ENCODE data around the gene PCCA. TPM values are rescaled to one million over a fixed set of nuclear protein-coding genes. Genes with fewer than 3 reads are reported as not detected.
A peak's percentile ranks its signal among the peaks of the same experiment; 100 is the strongest.
"Not testable (repeated sequence)": the region's sequence is repeated elsewhere in the genome, so short reads cannot be mapped to it uniquely, and the experiment has no call there.

The PCCA gene
- total and polyA plus RNA-seq, 3 experiments from 2014 or later: 6.1 to 9.5 (median 6.2) TPM

GRCh38 chr13:100364591-100364990 is 275.7 kb downstream of the PCCA start:
- H3K27me3 ChIP-seq (ENCODE audit: insufficient read depth, low read length, poor library complexity, severe bottlenecking): no peaks in the 10 kb centered on the region
- H3K9me3 ChIP-seq (ENCODE audit: low read length): no peaks in the 10 kb centered on the region
- H3K4me1 ChIP-seq (ENCODE audit: insufficient read depth, low read length): no peaks in the 10 kb centered on the region
- POLR2A ChIA-PET: no interaction called here
- H3K36me3 Mint-ChIP-seq: peaks cover 9 to 12% (median 10%) of the 10 kb centered on the region in 3 donors
- CTCF ChIA-PET: no interaction called here
- peak overlapping the region in 1 of 8 donors; percentile 21 for H3K27ac Mint-ChIP-seq
- no peaks in the 10 kb centered on the region for H3K9me3 Mint-ChIP-seq
- H3K27me3 Mint-ChIP-seq: no peaks in the 10 kb centered on the region
- no peak for DNase-seq
- no peak overlapping the region for H3K4me3 ChIP-seq (ENCODE audit: low read length)
- no peaks in the 10 kb centered on the region for H3K36me3 ChIP-seq (ENCODE audit: insufficient read depth, low read length)
- no peak overlapping the region for H3K27ac ChIP-seq (ENCODE audit: low read depth, low read length)
- no peak overlapping the region for H3K4me3 Mint-ChIP-seq
- H3K4me1 Mint-ChIP-seq: no peaks in the 10 kb centered on the region

GRCh38 chr13:100365680-100366079 is 276.8 kb downstream of the PCCA start:
- ChIA-PET CTCF (no interaction called here), POLR2A (no interaction called here)
- no peaks in the 10 kb centered on the region for H3K27me3 ChIP-seq (ENCODE audit: insufficient read depth, low read length, poor library complexity, severe bottlenecking)
- no peaks in the 10 kb centered on the region for H3K36me3 ChIP-seq (ENCODE audit: insufficient read depth, low read length)
- no peak overlapping the region for H3K4me3 ChIP-seq (ENCODE audit: low read length)
- H3K27me3 Mint-ChIP-seq: no peaks in the 10 kb centered on the region
- H3K4me1 Mint-ChIP-seq: no peaks in the 10 kb centered on the region
- no peaks in the 10 kb centered on the region for H3K4me1 ChIP-seq (ENCODE audit: insufficient read depth, low read length)
- no peaks in the 10 kb centered on the region for H3K9me3 ChIP-seq (ENCODE audit: low read length)
- H3K36me3 Mint-ChIP-seq: peaks cover 11 to 16% (median 14%) of the 10 kb centered on the region in 3 donors
- no peak for DNase-seq
- H3K4me3 Mint-ChIP-seq: no peak overlapping the region
- no peaks in the 10 kb centered on the region for H3K9me3 Mint-ChIP-seq
- peak overlapping the region in 2 of 8 donors; percentile 2 to 29 for H3K27ac Mint-ChIP-seq
- no peak overlapping the region for H3K27ac ChIP-seq (ENCODE audit: low read depth, low read length)

GRCh38 chr13:100378533-100378932 is 289.6 kb downstream of the PCCA start:
- Mint-ChIP-seq H3K27ac (no peak overlapping the region), H3K4me1 (no peaks in the 10 kb centered on the region), H3K36me3 (peaks cover 20 to 67% (median 30%) of the 10 kb centered on the region in 3 donors), H3K4me3 (no peak overlapping the region), H3K9me3 (peaks cover 24 to 45% (median 41%) of the 10 kb centered on the region in 5 donors), H3K27me3 (no peaks in the 10 kb centered on the region)
- Histone ChIP-seq H3K4me1 (ENCODE audit: insufficient read depth, low read length) (no peaks in the 10 kb centered on the region), H3K27ac (ENCODE audit: low read depth, low read length) (no peak overlapping the region), H3K36me3 (ENCODE audit: insufficient read depth, low read length) (no peaks in the 10 kb centered on the region), H3K9me3 (ENCODE audit: low read length) (no peaks in the 10 kb centered on the region), H3K4me3 (ENCODE audit: low read length) (no peak overlapping the region), H3K27me3 (ENCODE audit: insufficient read depth, low read length, poor library complexity, severe bottlenecking) (no peaks in the 10 kb centered on the region)
- ChIA-PET CTCF (no interaction called here), POLR2A (no interaction called here)
- no peak for DNase-seq

- H3K36me3 Mint-ChIP-seq: peaks cover 11 to 51% (median 18%) of the 10 kb centered on the region in 3 donors
- H3K9me3 Mint-ChIP-seq: peaks cover 8 to 26% (median 23%) of the 10 kb centered on the region in 5 donors
- no peaks in the 10 kb centered on the region for H3K4me1 Mint-ChIP-seq
- Histone ChIP-seq H3K36me3 (ENCODE audit: insufficient read depth, low read length) (no peaks in the 10 kb centered on the region), H3K27ac (ENCODE audit: low read depth, low read length) (no peak overlapping the region), H3K4me3 (ENCODE audit: low read length) (no peak overlapping the region), H3K4me1 (ENCODE audit: insufficient read depth, low read length) (no peaks in the 10 kb centered on the region), H3K27me3 (ENCODE audit: insufficient read depth, low read length, poor library complexity, severe bottlenecking) (no peaks in the 10 kb centered on the region), H3K9me3 (ENCODE audit: low read length) (no peaks in the 10 kb centered on the region)
- no peaks in the 10 kb centered on the region for H3K27me3 Mint-ChIP-seq
- ChIA-PET CTCF (no interaction called here), POLR2A (no interaction called here)
- DNase-seq: no peak
- no peak overlapping the region for H3K4me3 Mint-ChIP-seq
- H3K27ac Mint-ChIP-seq: peak overlapping the region in 1 of 8 donors; percentile 11
These were observed 292.8 kb downstream of the PCCA start for GRCh38 chr13:100381595-100382224.

- Histone ChIP-seq H3K9me3 (ENCODE audit: low read length) (no peaks in the 10 kb centered on the region), H3K36me3 (ENCODE audit: insufficient read depth, low read length) (no peaks in the 10 kb centered on the region), H3K27me3 (ENCODE audit: insufficient read depth, low read length, poor library complexity, severe bottlenecking) (no peaks in the 10 kb centered on the region), H3K27ac (ENCODE audit: low read depth, low read length) (no peak overlapping the region), H3K4me3 (ENCODE audit: low read length) (no peak overlapping the region), H3K4me1 (ENCODE audit: insufficient read depth, low read length) (no peaks in the 10 kb centered on the region)
- POLR2A ChIA-PET: no interaction called here
- Mint-ChIP-seq H3K4me1 (no peaks in the 10 kb centered on the region), H3K4me3 (no peak overlapping the region), H3K27ac (no peak overlapping the region), H3K27me3 (no peaks in the 10 kb centered on the region), H3K36me3 (peaks cover 8 to 52% (median 17%) of the 10 kb centered on the region in 3 donors), H3K9me3 (peaks cover 7 to 17% (median 16%) of the 10 kb centered on the region in 5 donors)
- CTCF ChIA-PET: no interaction called here
- no peak for DNase-seq
These were observed 293.9 kb downstream of the PCCA start for GRCh38 chr13:100382785-100383184.

- H3K27me3 Mint-ChIP-seq: no peaks in the 10 kb centered on the region
- H3K4me1 ChIP-seq (ENCODE audit: insufficient read depth, low read length): no peaks in the 10 kb centered on the region
- no peak overlapping the region for H3K27ac Mint-ChIP-seq
- H3K36me3 Mint-ChIP-seq: peaks cover 2 to 26% (median 9%) of the 10 kb centered on the region in 3 donors
- ChIA-PET POLR2A (no interaction called here), CTCF (no interaction called here)
- no peaks in the 10 kb centered on the region for H3K27me3 ChIP-seq (ENCODE audit: insufficient read depth, low read length, poor library complexity, severe bottlenecking)
- H3K4me3 ChIP-seq (ENCODE audit: low read length): no peak overlapping the region
- no peaks in the 10 kb centered on the region for H3K36me3 ChIP-seq (ENCODE audit: insufficient read depth, low read length)
- H3K4me3 Mint-ChIP-seq: no peak overlapping the region
- H3K9me3 Mint-ChIP-seq: no peaks in the 10 kb centered on the region
- H3K4me1 Mint-ChIP-seq: peaks cover under 1 to 3% (median 2%) of the 10 kb centered on the region in 3 donors
- no peak overlapping the region for H3K27ac ChIP-seq (ENCODE audit: low read depth, low read length)
- no peaks in the 10 kb centered on the region for H3K9me3 ChIP-seq (ENCODE audit: low read length)
- DNase-seq: no peak
These were observed 298.5 kb downstream of the PCCA start for GRCh38 chr13:100387416-100387815.

GRCh38 chr13:100388150-100388549 is 299.3 kb downstream of the PCCA start:
- H3K4me3 Mint-ChIP-seq; H3K9me3 ChIP-seq (ENCODE audit: low read length); CTCF ChIA-PET; H3K4me1 Mint-ChIP-seq; H3K27me3 ChIP-seq (ENCODE audit: insufficient read depth, low read length, poor library complexity, severe bottlenecking); H3K36me3 ChIP-seq (ENCODE audit: insufficient read depth, low read length); H3K4me1 ChIP-seq (ENCODE audit: insufficient read depth, low read length); H3K27ac Mint-ChIP-seq; H3K27me3 Mint-ChIP-seq; POLR2A ChIA-PET; H3K27ac ChIP-seq (ENCODE audit: low read depth, low read length); DNase-seq; H3K9me3 Mint-ChIP-seq; H3K4me3 ChIP-seq (ENCODE audit: low read length): not testable (repeated sequence)
- peaks cover 2 to 21% (median 9%) of the 10 kb centered on the region in 3 donors for H3K36me3 Mint-ChIP-seq

GRCh38 chr13:100388923-100389322 is 300.0 kb downstream of the PCCA start:
- Mint-ChIP-seq H3K9me3 (no peaks in the 10 kb centered on the region), H3K27me3 (no peaks in the 10 kb centered on the region), H3K4me3 (no peak overlapping the region), H3K36me3 (peaks cover 2 to 21% (median 9%) of the 10 kb centered on the region in 3 donors), H3K27ac (no peak overlapping the region), H3K4me1 (peaks cover 9 to 14% (median 12%) of the 10 kb centered on the region in 3 donors)
- no peaks in the 10 kb centered on the region for H3K27me3 ChIP-seq (ENCODE audit: insufficient read depth, low read length, poor library complexity, severe bottlenecking)
- H3K4me1 ChIP-seq (ENCODE audit: insufficient read depth, low read length): no peaks in the 10 kb centered on the region
- ChIA-PET CTCF (no interaction called here), POLR2A (no interaction called here)
- H3K36me3 ChIP-seq (ENCODE audit: insufficient read depth, low read length): no peaks in the 10 kb centered on the region
- no peaks in the 10 kb centered on the region for H3K9me3 ChIP-seq (ENCODE audit: low read length)
- no peak overlapping the region for H3K27ac ChIP-seq (ENCODE audit: low read depth, low read length)
- no peak overlapping the region for H3K4me3 ChIP-seq (ENCODE audit: low read length)
- no peak for DNase-seq
